ENCODE results near the gene ANKIB1. TPM values are rescaled to one million over a fixed set of nuclear protein-coding genes. Genes with fewer than 3 reads are reported as not detected.

Gene ANKIB1
- total and polyA plus RNA-seq, 2 donors (not counting 1 experiment from before 2014, with no cell fraction given): 16.5 to 76.7 TPM

DNA sequence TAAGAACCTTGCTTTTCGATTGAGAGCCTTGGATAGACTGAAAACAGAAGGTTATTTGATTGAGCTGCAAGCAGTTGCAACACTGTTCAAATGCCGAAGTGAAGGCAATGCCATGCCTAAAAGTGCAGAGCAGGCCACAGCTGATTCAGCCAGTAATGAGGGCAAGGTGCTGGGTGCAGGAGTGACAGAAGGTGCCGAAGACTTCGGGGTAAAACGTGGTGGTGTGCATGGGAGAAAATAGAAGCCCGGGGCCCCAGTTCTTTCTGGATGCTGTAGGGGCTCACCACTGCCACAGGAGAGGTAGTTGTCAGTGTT, 157.9 kb downstream of the ANKIB1 start:
- DNase-seq (no peak), ATAC-seq (ENCODE audit: low read depth) (no peak)
- H3K27me3 Mint-ChIP-seq: no peaks in the 10 kb centered on the region
- Histone ChIP-seq H3K27ac (ENCODE audit: low read length in 2 of 2) (no peak overlapping the region), H3K4me3 (ENCODE audit: control extremely low read depth in 1 of 5, extremely low read depth in 1 of 5, insufficient read depth in 1 of 5, low read depth in 2 of 5, low read length in 4 of 5) (no peak overlapping the region), H3K9ac (ENCODE audit: low read length) (no peak overlapping the region), H3K79me2 (ENCODE audit: control insufficient read depth, insufficient read depth, low read length) (no peaks in the 10 kb centered on the region), H3K4me1 (ENCODE audit: control insufficient read depth in 2 of 2, insufficient read depth in 2 of 2, low read length in 2 of 2) (no peaks in the 10 kb centered on the region), H3K36me3 (replicated peaks in 1 of 2; ENCODE audit: control extremely low read depth in 1 of 2, control insufficient read depth in 1 of 2, extremely low read depth in 1 of 2, insufficient read depth in 2 of 2, low read length in 1 of 2) (peaks cover 9 to 14% of the 10 kb centered on the region in 2 experiments), H3K4me2 (replicated peaks; ENCODE audit: low read depth, low read length, poor library complexity, severe bottlenecking) (no peak overlapping the region), H4K20me1 (ENCODE audit: control insufficient read depth, insufficient read depth, low read length, poor library complexity, severe bottlenecking) (no peaks in the 10 kb centered on the region), H2AFZ (ENCODE audit: insufficient read depth, low read depth, low read length, poor library complexity, severe bottlenecking) (no peak overlapping the region), H3K27me3 (replicated peaks in 1 of 4; ENCODE audit: control extremely low read depth in 1 of 4, control insufficient read depth in 3 of 4, insufficient read depth in 4 of 4, low read length in 3 of 4) (no peaks in the 10 kb centered on the region), H3K9me3 (ENCODE audit: control extremely low read depth in 1 of 3, control insufficient read depth in 2 of 3, insufficient read depth in 1 of 3, low read length in 2 of 3) (no peaks in the 10 kb centered on the region)
- TF ChIP-seq EZH2 (IDR thresholded peaks at IDR 0.05; ENCODE audit: borderline replicate concordance, insufficient read depth, low read depth, low read length, poor library complexity, severe bottlenecking): no peak
- TF ChIP-seq, protein P1, sequence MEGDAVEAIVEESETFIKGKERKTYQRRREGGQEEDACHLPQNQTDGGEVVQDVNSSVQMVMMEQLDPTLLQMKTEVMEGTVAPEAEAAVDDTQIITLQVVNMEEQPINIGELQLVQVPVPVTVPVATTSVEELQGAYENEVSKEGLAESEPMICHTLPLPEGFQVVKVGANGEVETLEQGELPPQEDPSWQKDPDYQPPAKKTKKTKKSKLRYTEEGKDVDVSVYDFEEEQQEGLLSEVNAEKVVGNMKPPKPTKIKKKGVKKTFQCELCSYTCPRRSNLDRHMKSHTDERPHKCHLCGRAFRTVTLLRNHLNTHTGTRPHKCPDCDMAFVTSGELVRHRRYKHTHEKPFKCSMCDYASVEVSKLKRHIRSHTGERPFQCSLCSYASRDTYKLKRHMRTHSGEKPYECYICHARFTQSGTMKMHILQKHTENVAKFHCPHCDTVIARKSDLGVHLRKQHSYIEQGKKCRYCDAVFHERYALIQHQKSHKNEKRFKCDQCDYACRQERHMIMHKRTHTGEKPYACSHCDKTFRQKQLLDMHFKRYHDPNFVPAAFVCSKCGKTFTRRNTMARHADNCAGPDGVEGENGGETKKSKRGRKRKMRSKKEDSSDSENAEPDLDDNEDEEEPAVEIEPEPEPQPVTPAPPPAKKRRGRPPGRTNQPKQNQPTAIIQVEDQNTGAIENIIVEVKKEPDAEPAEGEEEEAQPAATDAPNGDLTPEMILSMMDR (IDR thresholded peaks at IDR 0.05): no peak
- ChIA-PET POLR2A (no interaction called here), CTCF (no interaction called here)
- H3K9me3 Mint-ChIP-seq (ENCODE audit: insufficient read depth): no peaks in the 10 kb centered on the region
- intact Hi-C loops (cut with micrococcal nuclease): no loop called here
- H3K4me1 Mint-ChIP-seq: no peaks in the 10 kb centered on the region
- H3K27ac Mint-ChIP-seq: no peak overlapping the region
- 94% methylated on average over 6 of the region's 6 CpGs for WGBS (ENCODE audit: insufficient coverage)
- no peak overlapping the region for H3K4me3 Mint-ChIP-seq

DNA sequence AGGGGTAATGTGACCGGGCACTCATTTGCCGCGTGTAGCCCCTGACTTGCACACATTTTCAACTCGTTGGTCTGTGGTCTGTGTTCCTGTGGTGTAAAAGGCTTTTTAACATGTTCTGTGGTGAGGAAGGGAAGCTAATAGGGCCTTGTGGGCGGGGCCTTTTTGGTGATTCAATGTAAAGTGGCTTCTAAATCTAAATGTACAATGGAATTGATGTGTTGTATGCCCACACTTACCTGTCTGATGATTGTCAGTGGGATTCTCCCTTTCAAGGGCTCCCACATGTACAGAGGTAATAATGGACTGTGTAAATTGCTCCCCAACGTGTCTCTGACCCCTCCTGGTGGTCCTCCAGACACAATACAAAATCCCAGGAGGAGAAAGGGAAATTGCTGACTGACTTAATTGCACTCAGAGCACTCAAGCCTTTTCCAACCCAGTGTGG, 158.4 kb downstream of the ANKIB1 start:
- H4K20me1 ChIP-seq (ENCODE audit: control insufficient read depth, insufficient read depth, low read length, poor library complexity, severe bottlenecking): no peaks in the 10 kb centered on the region
- intact Hi-C loops (cut with micrococcal nuclease): no loop called here
- H3K79me2 ChIP-seq (ENCODE audit: control insufficient read depth, insufficient read depth, low read length): no peaks in the 10 kb centered on the region
- TF ChIP-seq EZH2 (IDR thresholded peaks at IDR 0.05; ENCODE audit: borderline replicate concordance, insufficient read depth, low read depth, low read length, poor library complexity, severe bottlenecking): no peak
- TF ChIP-seq, protein P1 (IDR thresholded peaks at IDR 0.05): no peak
- no peak for DNase-seq
- H3K27ac ChIP-seq (ENCODE audit: low read length in 2 of 2): no peak overlapping the region
- H3K4me3 ChIP-seq (ENCODE audit: control extremely low read depth in 1 of 5, extremely low read depth in 1 of 5, insufficient read depth in 1 of 5, low read depth in 2 of 5, low read length in 4 of 5): no peak overlapping the region
- H3K9me3 Mint-ChIP-seq (ENCODE audit: insufficient read depth): no peaks in the 10 kb centered on the region
- ChIA-PET POLR2A (no interaction called here), CTCF (no interaction called here)
- H3K27me3 Mint-ChIP-seq: no peaks in the 10 kb centered on the region
- no peaks in the 10 kb centered on the region for H3K4me1 ChIP-seq (ENCODE audit: control insufficient read depth in 2 of 2, insufficient read depth in 2 of 2, low read length in 2 of 2)
- no peaks in the 10 kb centered on the region for H3K9me3 ChIP-seq (ENCODE audit: control extremely low read depth in 1 of 3, control insufficient read depth in 2 of 3, insufficient read depth in 1 of 3, low read length in 2 of 3)
- no peak for ATAC-seq (ENCODE audit: low read depth)
- H3K4me2 ChIP-seq (replicated peaks; ENCODE audit: low read depth, low read length, poor library complexity, severe bottlenecking): no peak overlapping the region
- H3K27me3 ChIP-seq (replicated peaks in 1 of 4; ENCODE audit: control extremely low read depth in 1 of 4, control insufficient read depth in 3 of 4, insufficient read depth in 4 of 4, low read length in 3 of 4): no peaks in the 10 kb centered on the region
- H3K4me1 Mint-ChIP-seq: no peaks in the 10 kb centered on the region
- WGBS (ENCODE audit: insufficient coverage): 37% methylated on average over 4 of the region's 6 CpGs
- H3K9ac ChIP-seq (ENCODE audit: low read length): no peak overlapping the region
- no peak overlapping the region for H3K4me3 Mint-ChIP-seq
- no peak overlapping the region for H2AFZ ChIP-seq (ENCODE audit: insufficient read depth, low read depth, low read length, poor library complexity, severe bottlenecking)
- H3K36me3 ChIP-seq (replicated peaks in 1 of 2; ENCODE audit: control extremely low read depth in 1 of 2, control insufficient read depth in 1 of 2, extremely low read depth in 1 of 2, insufficient read depth in 2 of 2, low read length in 1 of 2): peaks cover 4 to 14% of the 10 kb centered on the region in 2 experiments
- no peak overlapping the region for H3K27ac Mint-ChIP-seq
